Right lobe of liver (tissue), 6 donors: ENCODE data around the gene HOXC11. TPM values are rescaled to one million over a fixed set of nuclear protein-coding genes. Genes with fewer than 3 reads are reported as not detected.

Experiments used
- ATAC-seq, 4 donors: fragments of 200-7000 bp; cut with Tn5 transposase; one replicate each; pipeline ENCODE4 v1.9.1; 2020; ENCODE audit warnings: mild to moderate bottlenecking in 4 of 4, moderate library complexity in 4 of 4
- DNase-seq, 3 donors: peaks; one replicate each; pipeline ENCODE4 v3.0.0-alpha.2; 2020
- H3K27ac ChIP-seq, 3 donors: fragments of 200-600 bp; one replicate each; pipeline ENCODE4 v1.8.0; 2022
- H3K27me3 ChIP-seq, 2 donors: fragments of 200-600 bp; one replicate each; pipeline ENCODE4 v1.8.0; 2022
- H3K36me3 ChIP-seq, 4 donors: fragments of 200-600 bp; sonication (generic) in 1 of 4; one replicate each; pipeline versions ENCODE4 v1.5.1 to v1.8.0; 2017 to 2022; ENCODE audit warnings: control low read depth in 1 of 4
- H3K4me1 ChIP-seq, 4 donors: fragments of 200-600 bp; sonication (generic) in 1 of 4; one replicate each; pipeline versions ENCODE4 v1.5.1 to v1.8.0; 2017 to 2022; ENCODE audit warnings: control low read depth in 1 of 4
- H3K4me3 ChIP-seq, 3 donors: fragments of 200-600 bp; one replicate each; pipeline ENCODE4 v1.8.0; 2022
- H3K9me3 ChIP-seq, 4 donors: fragments of 200-600 bp; sonication (generic) in 1 of 4; one replicate each; pipeline versions ENCODE4 v1.5.1 to v1.8.0; 2017 to 2022; ENCODE audit warnings: control low read depth in 1 of 4
- CTCF ChIP-seq, 4 donors: fragments of 200-600 bp in 3 of 4; fragments of 450-650 bp in 1 of 4; IDR thresholded peaks; one replicate each; pipeline versions ENCODE4 v1.5.1 to v1.8.0; 2016 to 2022; ENCODE audit warnings: antibody characterized with exemption in 4 of 4, mild to moderate bottlenecking in 2 of 4
- POLR2A ChIP-seq: fragments of 450-650 bp; IDR thresholded peaks from one replicate; pipeline ENCODE4 v1.6.1; 2017; ENCODE audit warnings: antibody characterized with exemption, mild to moderate bottlenecking
- WGBS: methylation state at CpG from one replicate; pipeline ENCODE4 v1.1.6; 2018; ENCODE audit warnings: low coverage, low lambda C conversion rate; ENCODE audit not compliant: insufficient coverage; ENCODE audit errors: missing lambda C conversion rate; 5-methylcytosine and 5-hydroxymethylcytosine counted together
- intact Hi-C, 2 donors: fragments of 100-400 bp; cut with DNase I; formaldehyde crosslinking; loops; one replicate each; pipeline versions ENCODE4 v1.11.2 to v1.14.1; 2022
- total RNA-seq, 6 experiments: library from RNA; depleted of rRNA in 2 of 6; stranded (reverse); fragments of >200 nt in 2 of 6; fragmentation: NEBNext Ultra II Directional in 3 of 6; extraction: Animal tissue kit (Norgen Biotek cat#: 25700) in 3 of 6; gene quantifications; one replicate each; pipeline versions ENCODE4 v1.1.0 to v1.2.4, GENCODE V29; 2016 to 2023
- donor health status: DM: no; HTN: yes; CAD: no.
- donor health status: DM: no; HTN: no; CAD: no.
- donor health status: DM: no; HTN: no; CAD: no.
- donor health status: DM: no; HTN: yes; CAD: no.
- donor health status: DM: no; HTN: yes; CAD: no.

The HOXC11 gene
- total RNA-seq, 6 experiments from 2014 or later, result not detected

- Histone ChIP-seq H3K9me3 (no peaks in the 10 kb centered on the region), H3K4me1 (no peaks in the 10 kb centered on the region), H3K27me3 (peaks cover 7 to 45% of the 10 kb centered on the region in 2 donors), H3K27ac (no peak overlapping the region), H3K4me3 (no peak overlapping the region), H3K36me3 (no peaks in the 10 kb centered on the region)
- WGBS, result 5% methylated on average over 38 of the region's 49 CpGs
- DNase-seq (no peak), ATAC-seq (no peak)
- TF ChIP-seq CTCF (IDR thresholded peaks at IDR 0.05), result no peak
- TF ChIP-seq POLR2A, result no peak
- intact Hi-C loops, result no loop called here
Observed at GRCh38 chr12:53935383-53936341, 37.3 kb upstream of the HOXC11 start.

GRCh38 chr12:53937099-53937498 is 35.8 kb upstream of the HOXC11 start:
- DNase-seq, result no peak
- Histone ChIP-seq H3K4me1 (no peaks in the 10 kb centered on the region), H3K36me3 (no peaks in the 10 kb centered on the region), H3K9me3 (no peaks in the 10 kb centered on the region), H3K27ac (no peak overlapping the region), H3K27me3 (peaks cover 11 to 45% of the 10 kb centered on the region in 2 donors), H3K4me3 (no peak overlapping the region)
- WGBS, result 13% methylated on average over 12 of the region's 12 CpGs
- intact Hi-C loops, result no loop called here
- ATAC-seq, result no peak
- TF ChIP-seq POLR2A (no peak), CTCF (IDR thresholded peaks at IDR 0.05) (no peak)

- Histone ChIP-seq H3K27me3 (peaks cover 11 to 46% of the 10 kb centered on the region in 2 donors), H3K27ac (no peak overlapping the region), H3K4me3 (no peak overlapping the region), H3K4me1 (no peaks in the 10 kb centered on the region), H3K36me3 (no peaks in the 10 kb centered on the region), H3K9me3 (no peaks in the 10 kb centered on the region)
- DNase-seq (no peak), ATAC-seq (no peak)
- TF ChIP-seq CTCF (IDR thresholded peaks at IDR 0.05), result no peak
- TF ChIP-seq POLR2A, result no peak
- 13% methylated on average over 23 of the region's 23 CpGs for WGBS
- intact Hi-C loops, result no loop called here
Observed at GRCh38 chr12:53937596-53938325, 35.2 kb upstream of the HOXC11 start.

GRCh38 chr12:53938326-53939140 is 34.4 kb upstream of the HOXC11 start, which contains the start of gene HOXC13:
TSS of gene HOXC13 (plus strand) at chr12:53938831. CDS start at chr12:53938907, 76 bp downstream.
- no peak for TF ChIP-seq POLR2A
- TF ChIP-seq CTCF (IDR thresholded peaks at IDR 0.05), result no peak
- ATAC-seq (peak in 2 of 4 donors; percentile 25 to 47), DNase-seq (no peak)
- H3K9me3 ChIP-seq, result no peaks in the 10 kb centered on the region
- peaks cover 11 to 49% of the 10 kb centered on the region in 2 donors for H3K27me3 ChIP-seq
- no peak within 1 kb of the TSS for H3K4me3 ChIP-seq
- H3K36me3 ChIP-seq, result no peaks in the 10 kb centered on the region
- H3K27ac ChIP-seq, result no peak within 1 kb of the TSS
- intact Hi-C loops, result no loop called here
- no peaks in the 10 kb centered on the region for H3K4me1 ChIP-seq
- WGBS, result 4% methylated on average over 29 of the region's 56 CpGs
